C4-2B (cell line): Measurements from ENCODE around the gene RHOU.

Experiments
- CTCF ChIP-seq: fragments of 450-650 bp; conservative IDR thresholded peaks from 2 replicates; pipeline ENCODE4 v1.5.1; 2017; ENCODE audit warnings: mild to moderate bottlenecking
- ZFX ChIP-seq: fragments of 450-650 bp; IDR thresholded peaks from 2 replicates; pipeline ENCODE4 v1.6.1; 2017

- TF ChIP-seq CTCF (no peak), ZFX (no peak)
These were observed 12.1 kb downstream of the RHOU start for GRCh38 chr1:228747301-228747935.
